K562 (cell line): ENCODE results near the gene RCHY1.

Source experiments
- BRF2 ChIP-seq: IDR thresholded peaks from 3 replicates; pipeline ENCODE4 v1.6.1; 2011; ENCODE audit warnings: borderline replicate concordance, mild to moderate bottlenecking; ENCODE audit not compliant: insufficient read length, insufficient read depth
- CEBPB ChIP-seq: fragments of 450-650 bp; IDR thresholded peaks from 2 replicates; pipeline ENCODE4 v1.6.1; 2016; ENCODE audit warnings: missing genetic modification characterization, missing compliant biosample characterization
- CREB1 ChIP-seq, 2 experiments: sonication (generic) in 1 of 2; formaldehyde crosslinking in 1 of 2; IDR thresholded peaks; 2 replicates each; pipeline versions ENCODE4 v1.6.1 to v1.8.0; 2012 to 2022; ENCODE audit warnings: inconsistent platforms in 1 of 2, mild to moderate bottlenecking in 1 of 2, missing genetic modification reagents in 1 of 2, moderate library complexity in 1 of 2
- FOS ChIP-seq: IDR thresholded peaks from 3 replicates; pipeline ENCODE4 v1.6.1; 2011; ENCODE audit not compliant: insufficient read length; ENCODE audit errors: extremely low read depth
- JUN ChIP-seq, 2 experiments: sonication (generic) in 1 of 2; formaldehyde crosslinking in 1 of 2; IDR thresholded peaks; 2 replicates each; pipeline versions ENCODE4 v1.6.1 to v1.8.0; 2012 to 2022; ENCODE audit warnings: borderline replicate concordance in 2 of 2, mild to moderate bottlenecking in 2 of 2, improper control_type of control experiment in 1 of 2, low read depth in 1 of 2, low read length in 1 of 2, missing genetic modification reagents in 1 of 2
- POLR2A ChIP-seq: fragments of 450-650 bp; conservative IDR thresholded peaks from 2 replicates; pipeline ENCODE4 v1.6.1; 2016
- SIRT6 ChIP-seq: IDR thresholded peaks from one replicate; pipeline ENCODE4 v1.6.1; 2012; ENCODE audit warnings: low read depth, mild to moderate bottlenecking, control low read depth, inconsistent platforms, low read length, moderate library complexity
- STAG1 ChIP-seq: sonication (generic); formaldehyde crosslinking; IDR thresholded peaks from 2 replicates; pipeline ENCODE4 v1.5.0; 2020; ENCODE audit warnings: missing genetic modification reagents, borderline replicate concordance
- TAF1 ChIP-seq: IDR thresholded peaks from 2 replicates; pipeline ENCODE4 v1.6.1; 2011; ENCODE audit warnings: mild to moderate bottlenecking, low read length, moderate library complexity; ENCODE audit not compliant: insufficient read depth, control insufficient read depth, severe bottlenecking; ENCODE audit errors: extremely low read depth
- TCF7L2 ChIP-seq: fragments of 150-350 bp; IDR thresholded peaks from 2 replicates; pipeline ENCODE4 v1.6.1; 2016; ENCODE audit warnings: low read depth, mild to moderate bottlenecking, low read length, moderate library complexity
- ZNF175 ChIP-seq: fragments of 200-800 bp; sonication (Bioruptor generic); IDR thresholded peaks from 2 replicates; pipeline ENCODE4 v1.6.1; 2016; ENCODE audit warnings: low read depth, mild to moderate bottlenecking, missing genetic modification characterization, missing compliant biosample characterization
- TF ChIP-seq, protein P1 (sequence below), 3 experiments: IDR thresholded peaks in 2 of 3; conservative IDR thresholded peaks in 1 of 3; 2 replicates each; pipeline ENCODE4 v1.5.1; 2011 to 2012; ENCODE audit warnings: low read length in 3 of 3, mild to moderate bottlenecking in 3 of 3, control low read depth in 2 of 3, improper control_type of control experiment in 1 of 3, inconsistent platforms in 1 of 3, low read depth in 1 of 3, mixed read lengths in 1 of 3, moderate library complexity in 1 of 3; ENCODE audit not compliant: insufficient read depth in 2 of 3
- TF ChIP-seq, protein P2 (sequence below): sonication (generic); formaldehyde crosslinking; IDR thresholded peaks from 2 replicates; pipeline ENCODE4 v1.8.0; 2022; ENCODE audit warnings: missing genetic modification reagents, mild to moderate bottlenecking, borderline replicate concordance
- TF ChIP-seq, protein P3 (sequence below): sonication (generic); formaldehyde crosslinking; IDR thresholded peaks from 2 replicates; pipeline ENCODE4 v1.8.0; 2022; ENCODE audit warnings: mild to moderate bottlenecking, low read depth, missing genetic modification reagents

GRCh38 chr4:75496406-75496805 lies 17.8 kb downstream of the RCHY1 start:
- TF ChIP-seq JUN (IDR thresholded peaks at IDR 0.05; ENCODE audit: borderline replicate concordance, low read depth, low read length) (no peak), JUN (CRISPR knock-in tag; IDR thresholded peaks at IDR 0.05; ENCODE audit: borderline replicate concordance) (no peak), CEBPB (tag) (no peak), TCF7L2 (no peak), POLR2A (no peak), ZNF175 (CRISPR knock-in tag) (no peak), TAF1 (no peak), STAG1 (no peak), FOS (no peak), CREB1 (IDR thresholded peaks at IDR 0.05) (no peak), CREB1 (CRISPR knock-in tag; IDR thresholded peaks at IDR 0.05) (no peak), SIRT6 (no peak), BRF2 (no peak)
- TF ChIP-seq, protein P1, sequence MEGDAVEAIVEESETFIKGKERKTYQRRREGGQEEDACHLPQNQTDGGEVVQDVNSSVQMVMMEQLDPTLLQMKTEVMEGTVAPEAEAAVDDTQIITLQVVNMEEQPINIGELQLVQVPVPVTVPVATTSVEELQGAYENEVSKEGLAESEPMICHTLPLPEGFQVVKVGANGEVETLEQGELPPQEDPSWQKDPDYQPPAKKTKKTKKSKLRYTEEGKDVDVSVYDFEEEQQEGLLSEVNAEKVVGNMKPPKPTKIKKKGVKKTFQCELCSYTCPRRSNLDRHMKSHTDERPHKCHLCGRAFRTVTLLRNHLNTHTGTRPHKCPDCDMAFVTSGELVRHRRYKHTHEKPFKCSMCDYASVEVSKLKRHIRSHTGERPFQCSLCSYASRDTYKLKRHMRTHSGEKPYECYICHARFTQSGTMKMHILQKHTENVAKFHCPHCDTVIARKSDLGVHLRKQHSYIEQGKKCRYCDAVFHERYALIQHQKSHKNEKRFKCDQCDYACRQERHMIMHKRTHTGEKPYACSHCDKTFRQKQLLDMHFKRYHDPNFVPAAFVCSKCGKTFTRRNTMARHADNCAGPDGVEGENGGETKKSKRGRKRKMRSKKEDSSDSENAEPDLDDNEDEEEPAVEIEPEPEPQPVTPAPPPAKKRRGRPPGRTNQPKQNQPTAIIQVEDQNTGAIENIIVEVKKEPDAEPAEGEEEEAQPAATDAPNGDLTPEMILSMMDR (IDR thresholded peaks at IDR 0.05 in 2 of 3, conservative IDR thresholded peaks at IDR 0.05 in 1 of 3; ENCODE audit: insufficient read depth in 2 of 3, low read depth in 1 of 3, low read length in 3 of 3), result no peak
- TF ChIP-seq, protein P2, sequence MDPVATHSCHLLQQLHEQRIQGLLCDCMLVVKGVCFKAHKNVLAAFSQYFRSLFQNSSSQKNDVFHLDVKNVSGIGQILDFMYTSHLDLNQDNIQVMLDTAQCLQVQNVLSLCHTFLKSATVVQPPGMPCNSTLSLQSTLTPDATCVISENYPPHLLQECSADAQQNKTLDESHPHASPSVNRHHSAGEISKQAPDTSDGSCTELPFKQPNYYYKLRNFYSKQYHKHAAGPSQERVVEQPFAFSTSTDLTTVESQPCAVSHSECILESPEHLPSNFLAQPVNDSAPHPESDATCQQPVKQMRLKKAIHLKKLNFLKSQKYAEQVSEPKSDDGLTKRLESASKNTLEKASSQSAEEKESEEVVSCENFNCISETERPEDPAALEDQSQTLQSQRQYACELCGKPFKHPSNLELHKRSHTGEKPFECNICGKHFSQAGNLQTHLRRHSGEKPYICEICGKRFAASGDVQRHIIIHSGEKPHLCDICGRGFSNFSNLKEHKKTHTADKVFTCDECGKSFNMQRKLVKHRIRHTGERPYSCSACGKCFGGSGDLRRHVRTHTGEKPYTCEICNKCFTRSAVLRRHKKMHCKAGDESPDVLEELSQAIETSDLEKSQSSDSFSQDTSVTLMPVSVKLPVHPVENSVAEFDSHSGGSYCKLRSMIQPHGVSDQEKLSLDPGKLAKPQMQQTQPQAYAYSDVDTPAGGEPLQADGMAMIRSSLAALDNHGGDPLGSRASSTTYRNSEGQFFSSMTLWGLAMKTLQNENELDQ (CRISPR knock-in tag), result no peak
- TF ChIP-seq, protein P3, sequence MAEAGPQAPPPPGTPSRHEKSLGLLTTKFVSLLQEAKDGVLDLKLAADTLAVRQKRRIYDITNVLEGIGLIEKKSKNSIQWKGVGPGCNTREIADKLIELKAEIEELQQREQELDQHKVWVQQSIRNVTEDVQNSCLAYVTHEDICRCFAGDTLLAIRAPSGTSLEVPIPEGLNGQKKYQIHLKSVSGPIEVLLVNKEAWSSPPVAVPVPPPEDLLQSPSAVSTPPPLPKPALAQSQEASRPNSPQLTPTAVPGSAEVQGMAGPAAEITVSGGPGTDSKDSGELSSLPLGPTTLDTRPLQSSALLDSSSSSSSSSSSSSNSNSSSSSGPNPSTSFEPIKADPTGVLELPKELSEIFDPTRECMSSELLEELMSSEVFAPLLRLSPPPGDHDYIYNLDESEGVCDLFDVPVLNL (CRISPR knock-in tag), result no peak
